ENCODE data around the gene ANKH. TPM values are rescaled to one million over a fixed set of nuclear protein-coding genes. Genes with fewer than 3 reads are reported as not detected.

ANKH gene
- polyA plus RNA-seq, 1 donor from 2014 or later: 9.9 TPM

GRCh38 chr5:14863105-14863504 lies 8.5 kb downstream of the ANKH start:
- Histone ChIP-seq H3F3A (ENCODE audit: insufficient read depth, low read length, poor library complexity, severe bottlenecking) (no peaks in the 10 kb centered on the region), H3K27ac (ENCODE audit: low read length) (no peak overlapping the region), H3K36me3 (ENCODE audit: insufficient read depth, low read length) (no peaks in the 10 kb centered on the region), H2AFZ (ENCODE audit: low read depth, low read length) (no peak overlapping the region), H3K4me3 (ENCODE audit: low read length) (no peak overlapping the region), H3K9ac (ENCODE audit: low read length) (no peak overlapping the region), H3K9me2 (ENCODE audit: insufficient read depth, low read length) (no peaks in the 10 kb centered on the region), H3K79me2 (replicated peaks; ENCODE audit: insufficient read depth, low read length) (peaks cover 27% of the 10 kb centered on the region), H4K20me1 (ENCODE audit: insufficient read depth) (no peaks in the 10 kb centered on the region), H3K9me3 (ENCODE audit: low read length) (no peaks in the 10 kb centered on the region), H3K27me3 (ENCODE audit: insufficient read depth, low read depth, low read length) (no peaks in the 10 kb centered on the region), H3K4me2 (ENCODE audit: low read length) (no peak overlapping the region)
- TF ChIP-seq POLR2AphosphoS5 (IDR thresholded peaks at IDR 0.05) (no peak), EZH2 (IDR thresholded peaks at IDR 0.05; ENCODE audit: borderline replicate concordance, insufficient read depth, low read length, poor library complexity, severe bottlenecking) (no peak), SMC3 (conservative IDR thresholded peaks at IDR 0.05; ENCODE audit: poor library complexity) (no peak), TAF1 (IDR thresholded peaks at IDR 0.05; ENCODE audit: low read depth) (no peak), EP300 (conservative IDR thresholded peaks at IDR 0.05; ENCODE audit: poor library complexity, severe bottlenecking) (no peak), RAD21 (conservative IDR thresholded peaks at IDR 0.05) (no peak), MXI1 (conservative IDR thresholded peaks at IDR 0.05; ENCODE audit: poor library complexity, severe bottlenecking) (no peak), REST (IDR thresholded peaks at IDR 0.05; ENCODE audit: borderline replicate concordance) (no peak)
- TF ChIP-seq, protein P1, sequence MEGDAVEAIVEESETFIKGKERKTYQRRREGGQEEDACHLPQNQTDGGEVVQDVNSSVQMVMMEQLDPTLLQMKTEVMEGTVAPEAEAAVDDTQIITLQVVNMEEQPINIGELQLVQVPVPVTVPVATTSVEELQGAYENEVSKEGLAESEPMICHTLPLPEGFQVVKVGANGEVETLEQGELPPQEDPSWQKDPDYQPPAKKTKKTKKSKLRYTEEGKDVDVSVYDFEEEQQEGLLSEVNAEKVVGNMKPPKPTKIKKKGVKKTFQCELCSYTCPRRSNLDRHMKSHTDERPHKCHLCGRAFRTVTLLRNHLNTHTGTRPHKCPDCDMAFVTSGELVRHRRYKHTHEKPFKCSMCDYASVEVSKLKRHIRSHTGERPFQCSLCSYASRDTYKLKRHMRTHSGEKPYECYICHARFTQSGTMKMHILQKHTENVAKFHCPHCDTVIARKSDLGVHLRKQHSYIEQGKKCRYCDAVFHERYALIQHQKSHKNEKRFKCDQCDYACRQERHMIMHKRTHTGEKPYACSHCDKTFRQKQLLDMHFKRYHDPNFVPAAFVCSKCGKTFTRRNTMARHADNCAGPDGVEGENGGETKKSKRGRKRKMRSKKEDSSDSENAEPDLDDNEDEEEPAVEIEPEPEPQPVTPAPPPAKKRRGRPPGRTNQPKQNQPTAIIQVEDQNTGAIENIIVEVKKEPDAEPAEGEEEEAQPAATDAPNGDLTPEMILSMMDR (IDR thresholded peaks at IDR 0.05; ENCODE audit: poor library complexity, severe bottlenecking): no peak

- Histone ChIP-seq H2AFZ (ENCODE audit: low read depth, low read length) (no peak overlapping the region), H3K27ac (ENCODE audit: low read length) (no peak overlapping the region), H3K27me3 (ENCODE audit: insufficient read depth, low read depth, low read length) (no peaks in the 10 kb centered on the region), H3K9me2 (ENCODE audit: insufficient read depth, low read length) (no peaks in the 10 kb centered on the region), H3K79me2 (replicated peaks; ENCODE audit: insufficient read depth, low read length) (peaks cover 12% of the 10 kb centered on the region), H3K4me2 (ENCODE audit: low read length) (no peak overlapping the region), H3K36me3 (ENCODE audit: insufficient read depth, low read length) (no peaks in the 10 kb centered on the region), H3F3A (ENCODE audit: insufficient read depth, low read length, poor library complexity, severe bottlenecking) (no peaks in the 10 kb centered on the region), H4K20me1 (ENCODE audit: insufficient read depth) (no peaks in the 10 kb centered on the region), H3K9ac (ENCODE audit: low read length) (no peak overlapping the region), H3K9me3 (ENCODE audit: low read length) (no peaks in the 10 kb centered on the region), H3K4me3 (ENCODE audit: low read length) (no peak overlapping the region)
- no peak for TF ChIP-seq TAF1 (IDR thresholded peaks at IDR 0.05; ENCODE audit: low read depth)
- TF ChIP-seq RAD21 (conservative IDR thresholded peaks at IDR 0.05): no peak
Observed at GRCh38 chr5:14861123-14861765, 10.3 kb downstream of the ANKH start.

Measured in neural cell (in vitro differentiated cells).